HS-5 (cell line): Measurements from ENCODE around the gene CACNG1.
"Not testable (repeated sequence)": the region's sequence is repeated elsewhere in the genome, so short reads cannot be mapped to it uniquely, and the experiment has no call there.

ENCODE experiments used
- DNase-seq: peaks from one replicate; pipeline ENCODE4 v3.0.0-alpha.2; 2012; ENCODE audit warnings: low read depth

The CACNG1 gene

DNA sequence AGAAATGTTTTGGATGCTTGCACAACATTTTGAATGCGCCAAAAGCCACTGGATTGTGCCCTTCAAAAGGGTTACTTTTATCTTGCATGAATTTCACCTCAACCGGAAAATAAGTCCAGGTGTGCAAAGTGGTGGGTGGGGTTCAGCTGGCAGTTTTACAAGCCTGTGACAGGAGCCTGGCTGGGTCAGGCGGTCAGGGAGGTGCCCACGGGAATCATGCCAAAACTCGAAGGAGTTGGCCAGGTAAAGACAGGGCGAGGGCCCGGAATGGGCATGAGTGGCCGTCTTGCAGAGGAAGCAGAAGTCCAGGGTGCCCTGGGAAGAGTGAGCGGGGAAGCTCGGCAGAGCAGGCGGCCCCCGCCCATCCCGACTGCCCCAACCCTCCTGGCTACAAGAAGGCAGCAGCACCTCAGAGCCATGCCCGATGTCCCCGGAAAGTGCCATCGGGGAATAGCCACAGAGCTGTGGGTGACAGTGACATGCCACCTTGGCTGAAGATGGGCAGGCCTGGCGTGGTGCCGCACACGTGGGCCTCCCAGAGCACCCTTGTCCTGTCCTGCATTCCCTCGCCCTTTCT is 19.1 kb upstream of the CACNG1 start:
- no peak for DNase-seq

DNA sequence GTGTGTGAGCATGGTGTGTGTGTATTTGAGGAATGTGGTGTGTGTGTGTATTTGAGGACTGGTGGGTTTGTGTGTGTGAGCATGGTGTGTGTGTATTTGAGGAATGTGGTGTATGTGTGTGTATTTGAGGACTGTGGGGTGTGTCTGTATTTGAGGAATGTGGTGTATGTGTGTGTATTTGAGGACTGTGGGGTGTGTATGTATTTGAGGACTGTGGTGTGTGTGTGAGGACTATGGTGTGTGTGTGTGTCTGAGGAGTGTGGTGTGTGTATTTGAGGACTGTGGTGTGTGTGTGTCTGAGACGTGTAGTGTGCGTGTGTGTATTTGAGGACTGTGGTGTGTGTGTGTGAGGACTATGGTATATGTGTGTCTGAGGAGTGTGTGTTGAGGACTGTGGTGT is 18.0 kb upstream of the CACNG1 start:
- no peak for DNase-seq

- DNase-seq, result no peak
These were observed 17.2 kb upstream of the CACNG1 start for GRCh38 chr17:67027031-67027628.

DNA sequence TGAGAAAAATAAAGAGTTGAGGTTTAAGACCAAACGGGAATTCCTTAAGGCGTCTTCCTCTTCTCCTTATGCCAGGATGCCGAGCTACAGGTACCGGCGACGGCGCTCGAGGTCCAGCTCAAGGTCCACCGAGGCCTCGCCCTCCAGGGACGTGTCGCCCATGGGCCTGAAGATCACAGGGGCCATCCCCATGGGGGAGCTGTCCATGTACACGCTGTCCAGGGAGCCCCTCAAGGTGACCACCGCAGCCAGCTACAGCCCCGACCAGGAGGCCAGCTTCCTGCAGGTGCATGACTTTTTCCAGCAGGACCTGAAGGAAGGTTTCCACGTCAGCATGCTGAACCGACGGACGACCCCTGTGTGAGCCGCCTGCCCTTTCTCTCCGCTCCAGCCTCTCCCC is 13.7 kb upstream of the CACNG1 start:
- no peak for DNase-seq

DNA sequence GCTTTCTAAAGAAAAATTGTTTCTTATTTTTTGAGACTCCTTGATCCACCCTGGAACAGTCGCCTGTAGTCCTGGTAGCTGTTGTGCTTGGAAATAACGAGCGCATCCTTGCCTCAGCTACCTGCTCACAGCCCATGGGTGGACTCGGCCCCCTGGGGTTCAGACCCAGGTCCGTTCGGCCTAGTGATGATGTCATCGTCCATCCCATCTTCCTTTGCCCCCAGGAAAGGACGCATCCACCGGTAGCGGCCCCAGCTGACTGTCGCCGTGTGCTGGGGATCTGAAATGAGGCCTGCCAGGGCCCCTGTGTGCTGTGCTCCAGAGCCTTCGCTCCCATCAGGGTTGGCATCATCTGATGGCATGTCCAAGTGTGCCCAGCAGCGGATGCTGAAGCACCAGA is 12.0 kb upstream of the CACNG1 start:
- no peak for DNase-seq

DNA sequence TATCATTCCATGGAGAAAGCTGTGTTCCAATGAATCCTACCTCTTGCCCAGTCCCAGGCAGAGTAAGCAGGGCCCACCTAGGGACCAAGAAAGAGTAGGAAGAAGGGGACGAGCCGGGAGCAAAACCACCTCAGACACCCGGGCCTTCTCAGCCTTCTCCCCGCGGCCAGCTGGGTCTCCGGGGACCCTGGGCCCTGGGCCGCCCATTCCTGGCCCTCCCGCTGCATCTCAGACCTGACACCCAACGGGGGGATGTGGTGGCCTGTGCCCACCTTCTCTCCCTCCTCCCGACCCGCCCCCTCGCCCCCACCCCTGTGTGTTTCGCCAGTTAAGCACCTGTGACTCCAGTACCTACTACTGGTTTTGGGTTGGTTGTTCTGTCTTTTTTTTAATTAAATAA is 11.4 kb upstream of the CACNG1 start:
- no peak for DNase-seq

DNA sequence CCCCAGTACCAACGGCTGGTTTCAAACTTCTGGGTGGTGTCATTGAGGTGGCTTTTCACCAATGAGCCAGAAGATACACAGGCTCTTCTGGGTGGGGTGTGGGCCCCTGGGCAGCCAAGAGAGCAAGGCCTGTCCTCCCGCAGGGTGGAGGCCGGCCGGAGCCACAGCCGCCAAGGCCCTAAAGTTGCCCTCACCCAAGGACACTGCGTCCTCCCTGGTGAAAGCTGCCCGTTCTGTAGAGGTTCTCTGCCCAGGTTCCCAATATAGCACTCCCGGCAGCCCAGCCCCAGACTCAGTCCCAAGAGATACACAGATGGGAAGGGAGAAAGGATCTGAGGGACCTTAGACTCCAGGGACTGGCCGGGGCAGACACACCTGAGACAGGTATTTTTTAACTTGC is 10.7 kb upstream of the CACNG1 start:
- no peak for DNase-seq

GRCh38 chr17:67035131-67036083 is 8.9 kb upstream of the CACNG1 start:
- no peak for DNase-seq

DNA sequence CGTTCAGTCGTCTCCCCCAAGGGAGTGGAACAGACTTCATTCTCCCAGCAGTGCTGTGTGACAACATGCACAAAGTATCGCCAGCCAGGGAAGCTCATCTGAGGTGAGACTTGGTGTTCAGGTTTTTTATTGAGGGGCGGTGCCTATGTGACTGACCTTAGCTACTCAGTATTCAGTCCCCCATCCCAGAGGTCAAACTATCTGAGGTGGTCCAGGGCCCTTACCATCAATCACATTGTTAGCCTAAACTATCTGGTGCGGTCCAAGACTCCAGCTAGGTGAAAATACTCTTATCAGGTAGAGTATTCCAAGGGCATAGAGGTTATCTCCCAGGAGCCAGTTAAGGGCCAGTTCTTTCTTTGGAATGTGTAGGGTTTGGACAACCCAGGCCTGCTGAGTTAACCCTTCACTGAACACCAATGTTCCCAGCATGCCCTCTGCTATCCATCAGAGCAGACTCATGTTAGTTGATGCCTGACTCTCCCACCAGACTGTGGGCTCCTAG is 5.4 kb upstream of the CACNG1 start:
- no peak for DNase-seq

DNA sequence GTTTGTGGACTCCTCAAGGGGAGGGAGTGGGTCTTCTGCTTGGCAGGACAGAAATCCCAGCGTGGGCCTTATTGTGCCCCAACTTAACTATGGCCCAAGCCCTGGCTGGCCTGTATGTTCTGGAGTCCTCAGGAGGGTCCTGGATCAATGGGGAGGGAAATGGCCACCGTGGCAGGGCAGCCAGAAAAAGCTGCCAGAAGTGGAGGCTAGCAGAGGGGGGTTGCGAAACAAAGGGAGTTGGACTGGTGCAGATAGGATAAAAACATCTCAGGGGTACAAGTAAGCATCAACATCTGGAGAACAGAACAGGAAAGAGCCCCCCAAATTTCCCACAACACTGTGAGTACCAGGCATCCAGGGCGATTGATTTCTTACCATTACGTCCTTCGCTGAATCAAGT is 3.7 kb upstream of the CACNG1 start:
- no peak for DNase-seq

DNA sequence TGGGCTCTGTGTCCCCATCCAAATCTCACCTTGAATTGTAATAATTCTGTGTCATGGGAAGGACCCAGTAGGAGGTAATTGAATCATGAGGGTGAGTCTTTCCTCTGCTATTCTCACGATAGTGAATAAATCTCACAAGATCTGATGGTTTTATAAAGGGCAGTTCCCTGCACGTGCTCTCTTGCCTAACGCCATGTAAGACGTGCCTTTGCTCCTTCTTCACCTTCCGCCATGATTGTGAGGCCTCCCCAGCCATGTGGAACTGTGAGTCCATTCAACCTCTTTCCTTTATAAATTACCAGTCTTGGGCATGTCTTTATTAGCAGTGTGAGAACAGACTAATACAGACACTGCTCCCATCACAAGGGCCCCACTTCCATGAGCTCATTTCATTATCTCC is 3.2 kb upstream of the CACNG1 start:
- DNase-seq, result not testable (repeated sequence)

GRCh38 chr17:67041531-67041930 is 2.8 kb upstream of the CACNG1 start:
- no peak for DNase-seq

DNA sequence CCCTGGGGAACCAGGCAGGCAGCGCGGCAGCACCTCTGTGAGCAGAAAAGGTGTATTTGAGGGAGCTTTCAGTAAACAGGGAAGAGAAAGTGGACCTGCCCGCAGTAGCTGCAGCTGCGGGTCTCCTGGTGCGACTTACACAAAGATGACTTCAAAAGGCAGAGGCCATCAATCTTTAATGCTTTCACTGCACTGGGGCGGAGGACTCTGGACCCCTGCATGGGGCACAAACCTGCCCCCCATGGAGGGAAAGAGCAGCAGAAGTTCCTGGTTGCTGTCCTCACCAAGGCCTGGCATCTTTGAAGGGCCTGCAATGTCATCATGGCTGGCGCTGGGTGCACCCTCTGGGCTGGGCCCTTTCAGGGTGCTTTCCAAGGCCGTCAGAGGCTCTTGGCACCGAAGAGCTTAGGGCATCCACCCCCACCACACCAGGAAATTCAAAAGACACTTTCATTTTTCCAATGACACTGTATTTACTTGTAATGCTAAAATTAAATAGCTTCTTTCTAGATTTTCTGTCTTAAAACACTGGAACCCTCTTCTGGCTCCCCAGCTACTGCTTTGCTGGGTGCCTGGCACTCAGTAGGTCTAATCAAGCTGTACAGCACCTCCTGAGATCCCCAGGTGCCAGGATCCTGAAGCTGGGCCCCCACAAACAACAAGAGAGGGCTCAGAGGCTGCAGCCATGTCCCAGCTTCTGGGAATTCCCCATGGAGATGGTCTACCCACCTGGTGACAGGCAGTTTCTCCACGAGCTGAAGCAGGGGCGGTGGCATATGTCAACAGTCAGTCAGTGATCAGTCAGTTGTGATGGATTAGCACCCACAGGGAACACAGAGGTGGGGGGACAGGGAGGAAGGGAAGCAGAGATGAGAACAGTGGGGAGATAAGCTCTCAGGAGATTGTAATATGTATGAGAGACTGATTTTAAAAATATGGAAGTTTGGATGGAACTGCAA is 2.1 kb upstream of the CACNG1 start:
- DNase-seq, result no peak

DNA sequence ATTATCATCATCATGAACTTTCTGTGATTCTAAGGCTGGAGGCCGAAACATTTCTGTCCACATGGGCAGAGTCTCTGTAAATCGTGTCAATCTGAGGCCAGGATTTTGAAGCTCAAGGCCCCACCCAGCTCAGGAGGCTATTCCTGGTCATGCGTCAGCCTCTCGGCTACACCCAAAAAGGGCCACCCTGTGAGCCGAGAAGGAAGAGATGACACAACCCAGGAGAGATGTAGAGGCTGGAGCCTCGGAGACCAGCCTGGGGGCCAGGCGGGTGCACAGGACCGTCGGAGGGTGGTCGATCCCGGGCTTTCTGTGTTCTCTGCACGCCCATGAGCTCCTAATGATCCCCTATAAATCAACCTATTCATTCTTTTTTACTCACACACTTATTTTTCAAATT is 1.1 kb upstream of the CACNG1 start:
- no peak for DNase-seq

DNA sequence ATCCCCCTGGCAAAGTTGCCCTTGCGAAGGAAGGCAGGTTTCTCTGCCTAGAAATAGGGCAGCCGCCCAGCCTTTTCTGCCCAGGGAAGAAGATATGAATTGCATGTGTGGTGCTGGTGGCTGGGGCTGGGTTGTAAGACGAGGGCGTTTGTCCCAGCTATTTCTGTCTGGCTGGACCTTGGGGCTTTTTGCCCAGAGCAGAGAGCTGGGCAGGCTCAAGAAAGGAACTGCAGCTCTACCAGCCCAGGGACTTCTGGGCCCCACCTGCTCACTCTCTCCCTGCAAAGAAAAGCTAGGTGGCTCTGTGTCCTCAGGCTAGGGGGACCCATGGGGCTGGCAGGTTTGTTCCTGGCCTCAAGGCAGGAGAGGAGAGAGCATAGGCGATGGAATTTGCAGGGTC is 586 bp downstream of the CACNG1 start:
- DNase-seq, result no peak

GRCh38 chr17:67046398-67046797 is 2.0 kb downstream of the CACNG1 start:
- no peak for DNase-seq

GRCh38 chr17:67047382-67047781 is 3.0 kb downstream of the CACNG1 start:
- DNase-seq, result no peak

- DNase-seq, result no peak
These were observed 4.8 kb downstream of the CACNG1 start for GRCh38 chr17:67049025-67049739.

- no peak for DNase-seq
These were observed 5.7 kb downstream of the CACNG1 start for GRCh38 chr17:67050066-67050465.

- no peak for DNase-seq
These were observed 6.3 kb downstream of the CACNG1 start for GRCh38 chr17:67050471-67051154.

DNA sequence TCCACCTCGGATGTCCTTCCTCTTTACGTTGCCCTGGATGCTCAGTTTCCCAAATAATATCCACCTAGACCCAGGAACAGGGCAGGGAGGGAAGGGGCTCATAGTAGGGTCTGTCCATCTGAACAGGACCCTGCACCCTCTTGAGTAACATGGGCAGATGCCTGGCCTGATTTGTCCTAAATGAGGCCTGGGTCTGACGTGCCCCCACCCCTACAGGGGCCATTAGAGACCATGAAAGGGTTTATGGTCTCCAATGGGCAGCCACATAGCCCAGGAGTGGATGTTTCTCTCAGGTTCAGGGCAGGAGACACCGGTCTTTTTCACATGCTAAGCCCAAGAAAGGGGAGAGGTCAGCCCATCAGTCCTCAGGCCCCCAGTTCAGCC is 6.8 kb downstream of the CACNG1 start:
- no peak for DNase-seq
